ENCODE data around the gene LDB2.

Gene LDB2

DNA sequence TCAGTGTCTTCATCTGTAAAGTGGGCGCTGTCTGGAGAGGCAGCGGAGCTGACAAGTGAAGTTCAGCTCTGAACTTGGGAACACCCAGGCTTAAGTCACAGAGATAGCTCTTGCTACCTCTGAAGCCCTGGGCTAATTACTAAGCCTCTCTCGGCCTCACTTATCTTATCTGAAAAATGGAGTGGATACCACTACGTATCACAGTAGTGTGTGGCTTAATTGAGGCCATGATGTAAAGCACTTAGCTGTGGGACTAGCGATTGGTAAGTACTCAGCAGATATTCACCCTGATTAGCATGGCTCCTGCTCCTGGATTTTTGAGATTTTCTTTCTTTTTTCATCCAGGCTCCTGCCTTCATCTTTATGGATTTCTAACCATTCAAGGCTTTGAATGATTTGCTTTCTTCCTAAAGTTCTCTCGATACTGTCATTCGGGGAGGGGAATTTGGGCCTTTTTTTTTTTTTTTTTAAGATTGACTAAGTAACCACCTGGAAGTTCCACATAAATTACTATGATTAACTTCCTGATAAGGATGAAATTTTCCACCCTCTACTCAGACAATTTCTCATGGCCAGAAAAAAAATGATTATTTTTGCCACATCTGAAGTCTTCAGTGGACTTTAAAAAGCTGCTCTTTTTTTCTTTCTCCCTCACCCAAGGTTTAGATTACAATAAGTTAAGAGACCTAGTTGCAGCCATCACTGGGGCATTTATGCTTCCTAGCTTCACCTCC is 17.1 kb downstream of the LDB2 start:
- no peaks in the 10 kb centered on the region for H3K36me3 ChIP-seq (ENCODE audit: control insufficient read depth, insufficient read depth, low read length, severe bottlenecking)
- no peaks in the 10 kb centered on the region for H3K9me3 ChIP-seq (ENCODE audit: control insufficient read depth, low read length)
- no peaks in the 10 kb centered on the region for H3K4me1 ChIP-seq (ENCODE audit: control insufficient read depth, insufficient read depth, low read length)
- H3K4me3 ChIP-seq (ENCODE audit: low read length): no peak overlapping the region
- no peaks in the 10 kb centered on the region for H3K27me3 ChIP-seq (replicated peaks; ENCODE audit: control insufficient read depth, insufficient read depth, low read length)
- H3K9ac ChIP-seq (ENCODE audit: low read length): no peak overlapping the region
- DNase-seq (ENCODE audit: low read depth): no peak

DNA sequence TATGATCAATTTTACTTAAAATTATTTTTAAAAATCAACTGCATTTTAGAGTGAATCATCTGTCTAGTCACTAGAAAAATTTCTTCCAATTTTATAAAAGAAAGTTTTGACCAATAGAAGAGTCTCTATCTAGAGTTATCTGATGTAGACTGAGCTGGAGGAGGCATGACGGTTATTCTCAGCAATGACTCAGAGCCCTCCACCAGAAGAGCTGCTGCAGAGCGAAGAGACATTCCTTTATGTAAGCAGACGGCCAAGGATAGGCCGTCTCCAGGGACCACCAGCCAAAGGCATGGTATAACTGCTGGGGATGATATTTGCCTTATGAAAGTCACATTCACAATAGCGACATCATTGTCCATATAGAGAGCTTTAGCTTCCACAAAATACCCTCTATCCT is 23.0 kb downstream of the LDB2 start:
- peak; percentile 90 for DNase-seq (ENCODE audit: low read depth)
- H3K4me1 ChIP-seq (ENCODE audit: control insufficient read depth, insufficient read depth, low read length): peaks cover 3% of the 10 kb centered on the region
- H3K36me3 ChIP-seq (ENCODE audit: control insufficient read depth, insufficient read depth, low read length, severe bottlenecking): no peaks in the 10 kb centered on the region
- H3K4me3 ChIP-seq (ENCODE audit: low read length): no peak overlapping the region
- H3K9me3 ChIP-seq (ENCODE audit: control insufficient read depth, low read length): no peaks in the 10 kb centered on the region
- H3K27me3 ChIP-seq (replicated peaks; ENCODE audit: control insufficient read depth, insufficient read depth, low read length): no peaks in the 10 kb centered on the region
- no peak overlapping the region for H3K9ac ChIP-seq (ENCODE audit: low read length)

DNA sequence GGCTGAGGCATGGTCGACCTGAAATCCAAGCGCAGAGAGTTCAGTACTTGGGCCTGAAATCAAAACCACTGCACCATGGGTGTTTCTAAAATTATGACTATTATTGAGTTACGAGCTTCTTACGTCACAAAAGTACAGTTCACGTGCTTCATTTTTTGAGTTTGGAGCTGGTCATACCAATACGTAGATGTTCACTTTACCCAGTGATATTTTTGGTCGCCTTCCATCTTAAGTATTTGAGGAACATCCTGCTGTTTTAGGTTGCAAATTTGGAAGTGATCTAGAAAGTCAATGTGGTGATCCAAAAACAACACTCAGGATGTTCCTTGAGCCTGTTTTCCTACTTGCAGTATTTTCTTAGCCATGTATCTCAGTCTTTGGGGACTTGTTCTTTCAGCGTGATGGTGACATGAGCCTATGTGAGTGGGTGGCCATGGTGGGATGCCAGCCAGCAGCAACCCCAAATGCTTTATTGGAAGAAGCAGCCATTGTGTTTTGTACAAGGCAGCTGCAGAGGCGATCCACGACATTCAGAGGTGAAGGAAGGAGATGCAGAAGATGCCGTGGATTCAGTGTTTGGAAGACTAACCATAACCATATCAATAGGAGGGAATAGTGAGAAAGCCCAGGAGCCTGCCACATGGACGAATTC is 28.7 kb downstream of the LDB2 start:
- H3K9me3 ChIP-seq (ENCODE audit: control insufficient read depth, low read length): no peaks in the 10 kb centered on the region
- no peak for DNase-seq (ENCODE audit: low read depth)
- H3K36me3 ChIP-seq (ENCODE audit: control insufficient read depth, insufficient read depth, low read length, severe bottlenecking): no peaks in the 10 kb centered on the region

DNA sequence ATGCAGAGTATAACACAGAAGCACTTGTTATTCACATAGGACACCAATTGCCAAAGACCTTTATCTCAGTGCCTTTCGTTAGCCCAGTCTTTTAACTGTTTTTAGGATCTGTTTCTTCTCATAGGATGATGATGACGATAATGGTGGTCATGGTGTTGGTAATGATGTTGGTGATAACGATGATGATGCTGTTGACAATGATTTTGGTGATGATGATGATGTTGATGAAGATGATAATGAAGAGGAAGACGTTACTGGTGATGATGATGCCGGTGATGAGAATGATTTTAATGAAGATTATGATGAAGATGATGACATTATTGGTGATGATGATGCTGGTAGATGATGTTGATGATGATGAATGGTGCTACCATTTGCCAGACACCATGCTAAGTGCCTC is 29.8 kb downstream of the LDB2 start:
- no peak overlapping the region for H3K4me3 ChIP-seq (ENCODE audit: low read length)
- no peaks in the 10 kb centered on the region for H3K36me3 ChIP-seq (ENCODE audit: control insufficient read depth, insufficient read depth, low read length, severe bottlenecking)
- no peaks in the 10 kb centered on the region for H3K4me1 ChIP-seq (ENCODE audit: control insufficient read depth, insufficient read depth, low read length)
- H3K27me3 ChIP-seq (replicated peaks; ENCODE audit: control insufficient read depth, insufficient read depth, low read length): no peaks in the 10 kb centered on the region
- no peak for DNase-seq (ENCODE audit: low read depth)
- no peaks in the 10 kb centered on the region for H3K9me3 ChIP-seq (ENCODE audit: control insufficient read depth, low read length)
- no peak overlapping the region for H3K9ac ChIP-seq (ENCODE audit: low read length)

More for the DNA sequence above, 28.7 kb downstream of the LDB2 start:
- Histone ChIP-seq H3K27me3 (replicated peaks; ENCODE audit: control insufficient read depth, insufficient read depth, low read length) (no peaks in the 10 kb centered on the region), H3K4me3 (ENCODE audit: low read length) (no peak overlapping the region), H3K4me1 (ENCODE audit: control insufficient read depth, insufficient read depth, low read length) (no peaks in the 10 kb centered on the region), H3K9ac (ENCODE audit: low read length) (no peak overlapping the region)

DNA sequence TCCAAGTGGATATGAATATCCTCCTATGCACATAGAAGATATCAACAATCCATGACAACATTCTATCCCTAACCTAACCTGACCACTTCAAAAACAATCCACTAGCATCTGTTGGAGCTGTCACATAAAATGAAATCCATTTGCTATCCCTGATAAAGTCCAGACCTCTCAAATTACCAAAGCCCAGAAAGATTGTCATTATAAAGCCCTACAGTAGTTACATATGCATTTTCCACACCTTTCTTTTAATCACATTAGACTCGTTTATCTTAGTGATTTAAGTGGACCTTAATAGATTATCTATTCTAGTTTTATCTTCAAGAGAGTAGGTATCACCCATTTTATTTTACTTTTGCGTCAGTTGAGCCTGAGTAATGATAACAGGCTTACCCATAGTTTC is 30.6 kb downstream of the LDB2 start:
- H3K4me1 ChIP-seq (ENCODE audit: control insufficient read depth, insufficient read depth, low read length): no peaks in the 10 kb centered on the region
- H3K9ac ChIP-seq (ENCODE audit: low read length): no peak overlapping the region
- H3K9me3 ChIP-seq (ENCODE audit: control insufficient read depth, low read length): no peaks in the 10 kb centered on the region
- no peak for DNase-seq (ENCODE audit: low read depth)
- no peaks in the 10 kb centered on the region for H3K36me3 ChIP-seq (ENCODE audit: control insufficient read depth, insufficient read depth, low read length, severe bottlenecking)
- no peak overlapping the region for H3K4me3 ChIP-seq (ENCODE audit: low read length)
- H3K27me3 ChIP-seq (replicated peaks; ENCODE audit: control insufficient read depth, insufficient read depth, low read length): no peaks in the 10 kb centered on the region

DNA sequence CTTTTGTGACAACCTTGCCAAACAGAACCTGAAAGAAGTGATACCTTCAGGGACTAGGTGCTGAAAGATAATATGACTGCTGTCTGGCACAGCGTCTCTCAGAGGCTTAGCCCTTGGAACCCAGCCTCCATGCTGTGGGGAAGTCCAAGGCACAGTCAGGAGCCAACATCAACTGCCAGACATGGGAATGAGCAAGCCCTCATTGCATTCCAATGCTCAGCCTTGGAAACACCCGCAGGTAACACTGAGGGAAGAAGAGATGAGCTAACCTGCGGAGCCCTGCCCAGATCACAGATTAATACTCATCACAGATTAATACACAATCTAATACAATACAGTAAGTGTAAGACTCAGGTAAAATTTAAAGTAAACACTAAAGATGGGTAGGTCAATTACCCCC is 31.5 kb downstream of the LDB2 start:
- Histone ChIP-seq H3K4me3 (ENCODE audit: low read length) (no peak overlapping the region), H3K9ac (ENCODE audit: low read length) (no peak overlapping the region), H3K4me1 (ENCODE audit: control insufficient read depth, insufficient read depth, low read length) (no peaks in the 10 kb centered on the region), H3K27me3 (replicated peaks; ENCODE audit: control insufficient read depth, insufficient read depth, low read length) (no peaks in the 10 kb centered on the region), H3K9me3 (ENCODE audit: control insufficient read depth, low read length) (no peaks in the 10 kb centered on the region), H3K36me3 (ENCODE audit: control insufficient read depth, insufficient read depth, low read length, severe bottlenecking) (no peaks in the 10 kb centered on the region)
- no peak for DNase-seq (ENCODE audit: low read depth)

DNA sequence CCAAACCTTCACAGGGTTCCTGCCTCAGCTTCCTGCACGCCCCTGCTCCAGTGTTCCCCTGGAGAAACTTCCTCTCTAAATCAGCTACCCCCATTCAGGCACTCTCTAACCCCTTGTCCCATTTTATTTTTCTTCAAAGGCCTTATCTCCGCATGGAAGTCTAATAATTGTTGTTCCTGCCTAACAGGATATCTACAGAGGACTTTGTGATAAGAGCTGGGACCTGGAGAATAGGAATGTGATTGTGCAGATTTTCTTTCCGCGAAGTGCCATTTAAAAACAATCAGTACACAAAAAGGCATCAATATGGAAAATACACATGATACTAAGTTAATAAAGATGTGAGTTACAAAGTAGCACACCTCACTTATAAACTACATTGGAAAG is 32.6 kb downstream of the LDB2 start:
- no peaks in the 10 kb centered on the region for H3K4me1 ChIP-seq (ENCODE audit: control insufficient read depth, insufficient read depth, low read length)
- no peaks in the 10 kb centered on the region for H3K36me3 ChIP-seq (ENCODE audit: control insufficient read depth, insufficient read depth, low read length, severe bottlenecking)
- no peaks in the 10 kb centered on the region for H3K9me3 ChIP-seq (ENCODE audit: control insufficient read depth, low read length)
- H3K4me3 ChIP-seq (ENCODE audit: low read length): no peak overlapping the region
- DNase-seq (ENCODE audit: low read depth): no peak
- no peaks in the 10 kb centered on the region for H3K27me3 ChIP-seq (replicated peaks; ENCODE audit: control insufficient read depth, insufficient read depth, low read length)
- H3K9ac ChIP-seq (ENCODE audit: low read length): no peak overlapping the region

DNA sequence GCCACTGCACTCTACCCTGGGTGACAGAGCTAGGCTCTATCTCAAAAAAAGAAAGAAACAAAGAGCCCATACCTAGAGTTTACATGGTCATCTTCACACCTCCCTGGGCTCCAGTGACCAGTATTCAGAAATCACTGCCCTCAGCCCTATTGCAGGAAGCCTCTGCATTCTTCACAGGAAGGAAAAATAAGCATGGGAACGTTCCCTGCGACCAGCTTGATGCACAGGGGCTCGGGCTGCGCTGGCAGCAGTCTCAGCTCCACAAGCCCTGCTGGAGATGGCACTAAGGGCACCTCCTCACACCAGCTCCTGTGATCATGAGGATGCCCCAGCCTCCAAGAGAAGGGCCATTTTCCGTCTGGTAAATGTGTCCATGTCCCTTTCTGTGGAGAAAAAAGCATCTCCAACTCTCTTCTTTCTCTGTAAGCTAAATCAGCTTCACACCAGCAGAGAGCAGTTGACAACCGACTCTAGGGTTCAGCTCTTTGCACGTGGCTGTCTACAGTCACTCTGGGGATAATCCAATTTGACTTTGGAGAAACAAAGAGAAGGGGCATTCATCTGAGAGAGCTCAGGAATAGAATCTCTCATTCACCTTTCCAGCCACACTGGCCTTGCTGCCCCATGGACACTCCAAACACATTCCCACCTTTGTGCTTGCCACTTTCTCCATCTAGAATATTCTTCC is 33.1 kb downstream of the LDB2 start:
- H3K4me3 ChIP-seq (ENCODE audit: low read length): no peak overlapping the region

DNA sequence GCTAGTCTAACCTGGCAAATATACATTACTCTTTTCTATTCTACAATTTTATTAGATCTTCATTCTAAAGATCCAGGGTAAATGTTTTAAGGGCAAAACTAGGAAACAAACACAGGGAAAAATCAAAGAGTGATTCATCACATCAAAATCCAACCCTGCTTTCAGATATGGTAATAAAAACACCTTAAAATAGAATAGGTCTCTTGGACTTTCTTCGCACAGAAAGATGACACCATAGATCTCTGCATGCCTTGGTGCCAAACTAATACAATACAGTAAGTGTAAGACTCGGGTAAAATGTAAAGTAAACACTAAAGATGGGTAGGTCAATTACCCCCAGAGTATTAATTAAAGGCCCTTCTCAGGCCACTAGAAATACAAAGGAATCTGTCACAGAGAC is 34.2 kb downstream of the LDB2 start:
- Histone ChIP-seq H3K4me1 (ENCODE audit: control insufficient read depth, insufficient read depth, low read length) (no peaks in the 10 kb centered on the region), H3K9me3 (ENCODE audit: control insufficient read depth, low read length) (no peaks in the 10 kb centered on the region), H3K36me3 (ENCODE audit: control insufficient read depth, insufficient read depth, low read length, severe bottlenecking) (no peaks in the 10 kb centered on the region), H3K4me3 (ENCODE audit: low read length) (no peak overlapping the region), H3K9ac (ENCODE audit: low read length) (no peak overlapping the region), H3K27me3 (replicated peaks; ENCODE audit: control insufficient read depth, insufficient read depth, low read length) (no peaks in the 10 kb centered on the region)
- DNase-seq (ENCODE audit: low read depth): no peak

More for the DNA sequence above, 33.1 kb downstream of the LDB2 start:
- no peak for DNase-seq (ENCODE audit: low read depth)
- no peak overlapping the region for H3K9ac ChIP-seq (ENCODE audit: low read length)
- H3K4me1 ChIP-seq (ENCODE audit: control insufficient read depth, insufficient read depth, low read length): no peaks in the 10 kb centered on the region
- H3K9me3 ChIP-seq (ENCODE audit: control insufficient read depth, low read length): no peaks in the 10 kb centered on the region
- no peaks in the 10 kb centered on the region for H3K36me3 ChIP-seq (ENCODE audit: control insufficient read depth, insufficient read depth, low read length, severe bottlenecking)
- H3K27me3 ChIP-seq (replicated peaks; ENCODE audit: control insufficient read depth, insufficient read depth, low read length): no peaks in the 10 kb centered on the region

DNA sequence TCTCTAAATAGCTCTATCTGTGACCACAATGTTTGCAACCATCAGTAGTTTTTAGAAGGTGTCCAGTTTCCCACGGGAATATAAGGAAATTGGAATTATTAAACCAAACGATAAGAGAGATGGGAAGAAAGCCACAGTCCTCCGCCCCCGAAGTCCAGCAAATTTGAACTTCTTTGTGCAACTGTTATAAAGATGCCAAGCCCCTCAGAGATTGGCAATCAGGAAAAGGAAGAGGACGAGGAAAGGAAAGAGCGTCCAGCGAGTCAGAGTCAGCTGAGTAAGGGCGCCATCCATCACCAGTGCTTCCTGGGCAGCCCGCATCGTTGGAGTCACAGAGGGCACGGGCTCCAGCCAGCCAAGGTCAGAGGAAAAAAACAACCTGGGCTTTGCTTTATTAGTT is 35.7 kb downstream of the LDB2 start:
- Histone ChIP-seq H3K36me3 (ENCODE audit: control insufficient read depth, insufficient read depth, low read length, severe bottlenecking) (no peaks in the 10 kb centered on the region), H3K27me3 (replicated peaks; ENCODE audit: control insufficient read depth, insufficient read depth, low read length) (no peaks in the 10 kb centered on the region), H3K4me3 (ENCODE audit: low read length) (no peak overlapping the region), H3K9ac (ENCODE audit: low read length) (no peak overlapping the region), H3K9me3 (ENCODE audit: control insufficient read depth, low read length) (no peaks in the 10 kb centered on the region), H3K4me1 (ENCODE audit: control insufficient read depth, insufficient read depth, low read length) (no peaks in the 10 kb centered on the region)
- DNase-seq (ENCODE audit: low read depth): no peak

DNA sequence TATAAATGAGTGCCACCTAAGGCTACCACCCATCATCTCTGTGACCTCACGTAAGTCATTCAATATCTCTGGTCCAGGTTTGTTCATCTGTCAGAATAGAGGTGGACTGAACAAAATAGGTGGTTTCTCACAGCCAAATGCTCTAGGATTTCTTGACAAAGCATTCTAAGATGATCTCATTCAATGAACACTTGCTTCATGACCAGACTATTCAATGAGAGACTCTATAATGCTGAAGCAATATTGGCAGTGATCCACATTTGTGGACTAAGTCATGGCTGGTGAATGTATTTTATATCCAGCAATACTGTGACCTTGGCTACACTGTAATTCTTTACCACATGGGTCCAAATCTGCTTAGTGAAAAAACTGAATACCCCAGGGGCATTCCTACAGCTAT is 37.9 kb downstream of the LDB2 start:
- H3K36me3 ChIP-seq (ENCODE audit: control insufficient read depth, insufficient read depth, low read length, severe bottlenecking): no peaks in the 10 kb centered on the region
- H3K9ac ChIP-seq (ENCODE audit: low read length): no peak overlapping the region
- DNase-seq (ENCODE audit: low read depth): peak; percentile 92
- H3K4me3 ChIP-seq (ENCODE audit: low read length): no peak overlapping the region
- H3K9me3 ChIP-seq (ENCODE audit: control insufficient read depth, low read length): no peaks in the 10 kb centered on the region
- H3K4me1 ChIP-seq (ENCODE audit: control insufficient read depth, insufficient read depth, low read length): no peaks in the 10 kb centered on the region
- no peaks in the 10 kb centered on the region for H3K27me3 ChIP-seq (replicated peaks; ENCODE audit: control insufficient read depth, insufficient read depth, low read length)

Data from adipocyte (in vitro differentiated cells).